ENCODE measurements around the gene CC2D1A.

GRCh38 chr19:13968999-13969398, 63.0 kb downstream of the CC2D1A start:
- TF ChIP-seq CTCF (IDR thresholded peaks at IDR 0.05; ENCODE audit: low read depth, low read length, poor library complexity, severe bottlenecking) (no peak), EZH2phosphoT487 (IDR thresholded peaks at IDR 0.05; ENCODE audit: borderline replicate concordance, low read length) (no peak)

Measured in DOHH2 (cell line).